ENCODE data around the gene PLCH2.

DNA sequence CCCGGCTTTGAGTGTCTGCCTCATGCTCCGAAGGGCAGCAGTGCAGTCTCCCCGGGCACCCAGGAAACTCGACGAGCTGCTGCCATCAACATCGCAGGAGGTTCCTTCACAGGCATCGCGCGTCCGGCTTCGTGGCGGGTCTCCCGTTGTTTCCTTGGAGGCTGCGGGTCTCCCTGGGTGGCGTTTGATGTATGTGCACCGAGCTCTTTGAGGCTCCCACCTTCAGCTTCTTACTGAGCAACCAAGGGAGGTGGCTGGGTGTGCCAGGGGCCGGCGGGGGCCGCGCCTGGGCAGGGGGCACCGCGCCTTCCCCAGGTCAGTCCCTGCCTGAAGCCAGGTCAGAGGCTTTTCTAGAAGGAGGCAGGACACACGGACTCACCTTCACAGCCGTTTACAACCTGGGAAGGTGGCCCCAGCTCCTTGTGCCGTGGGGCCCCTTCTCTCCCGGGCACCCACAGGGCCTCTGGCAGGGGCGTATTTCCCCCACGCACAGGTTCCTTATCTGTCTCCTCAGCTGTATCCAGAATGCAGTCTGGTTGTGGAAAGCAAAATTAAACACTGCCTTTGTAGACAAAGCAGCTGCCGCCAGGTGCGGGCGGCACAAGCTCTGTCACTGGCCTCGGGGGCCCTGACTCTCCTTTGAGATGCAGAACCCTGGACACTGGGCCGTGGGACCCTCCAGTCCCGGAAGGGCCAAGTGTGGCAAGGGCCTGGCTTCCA, 42.0 kb upstream of the PLCH2 start:
- TF ChIP-seq, protein P1, sequence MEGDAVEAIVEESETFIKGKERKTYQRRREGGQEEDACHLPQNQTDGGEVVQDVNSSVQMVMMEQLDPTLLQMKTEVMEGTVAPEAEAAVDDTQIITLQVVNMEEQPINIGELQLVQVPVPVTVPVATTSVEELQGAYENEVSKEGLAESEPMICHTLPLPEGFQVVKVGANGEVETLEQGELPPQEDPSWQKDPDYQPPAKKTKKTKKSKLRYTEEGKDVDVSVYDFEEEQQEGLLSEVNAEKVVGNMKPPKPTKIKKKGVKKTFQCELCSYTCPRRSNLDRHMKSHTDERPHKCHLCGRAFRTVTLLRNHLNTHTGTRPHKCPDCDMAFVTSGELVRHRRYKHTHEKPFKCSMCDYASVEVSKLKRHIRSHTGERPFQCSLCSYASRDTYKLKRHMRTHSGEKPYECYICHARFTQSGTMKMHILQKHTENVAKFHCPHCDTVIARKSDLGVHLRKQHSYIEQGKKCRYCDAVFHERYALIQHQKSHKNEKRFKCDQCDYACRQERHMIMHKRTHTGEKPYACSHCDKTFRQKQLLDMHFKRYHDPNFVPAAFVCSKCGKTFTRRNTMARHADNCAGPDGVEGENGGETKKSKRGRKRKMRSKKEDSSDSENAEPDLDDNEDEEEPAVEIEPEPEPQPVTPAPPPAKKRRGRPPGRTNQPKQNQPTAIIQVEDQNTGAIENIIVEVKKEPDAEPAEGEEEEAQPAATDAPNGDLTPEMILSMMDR (IDR thresholded peaks at IDR 0.05): no peak
- no peak for TF ChIP-seq POLR2AphosphoS5 (IDR thresholded peaks at IDR 0.05)
- no peak for TF ChIP-seq POLR2A (IDR thresholded peaks at IDR 0.05)

Measured in transverse colon (tissue), 4 donors.